CD14-positive monocyte (primary cell): ENCODE results near the gene CADM1. TPM values are rescaled to one million over a fixed set of nuclear protein-coding genes. Genes with fewer than 3 reads are reported as not detected.

Experiments used
- DNase-seq, 3 donors: peaks; one replicate each; pipeline ENCODE4 v3.0.0-alpha.2; 2011 to 2022
- H2AFZ ChIP-seq: 2 replicates; pipeline ENCODE4 v1.6.0; 2012; ENCODE audit warnings: mild to moderate bottlenecking, low read depth, low read length, inconsistent platforms; ENCODE audit not compliant: insufficient read depth, poor library complexity, severe bottlenecking
- H3K27ac ChIP-seq, 2 donors: 1 replicate in 1 of 2; 2 replicates in 1 of 2; pipeline ENCODE4 v1.5.1; 2012 to 2013; ENCODE audit warnings: low read length in 2 of 2, control low read depth in 1 of 2, inconsistent platforms in 1 of 2, low read depth in 1 of 2, mild to moderate bottlenecking in 1 of 2
- H3K27me3 ChIP-seq, 2 donors: one replicate each; pipeline versions ENCODE4 v1.6.0 to v1.6.1; 2011 to 2013; ENCODE audit warnings: low read length in 2 of 2; ENCODE audit not compliant: control insufficient read depth in 2 of 2, insufficient read depth in 2 of 2
- H3K36me3 ChIP-seq, 2 donors: replicated peaks in 1 of 2; 1 replicate in 1 of 2; 2 replicates in 1 of 2; pipeline versions ENCODE4 v1.5.1 to v1.6.1; 2012 to 2013; ENCODE audit warnings: low read length in 2 of 2, control low read depth in 1 of 2, inconsistent platforms in 1 of 2, mild to moderate bottlenecking in 1 of 2; ENCODE audit not compliant: insufficient read depth in 2 of 2, control insufficient read depth in 1 of 2
- H3K4me1 ChIP-seq, 2 donors: 1 replicate in 1 of 2; 2 replicates in 1 of 2; pipeline versions ENCODE4 v1.5.1 to v1.6.1; 2012 to 2013; ENCODE audit warnings: low read length in 2 of 2, control low read depth in 1 of 2, inconsistent platforms in 1 of 2, mild to moderate bottlenecking in 1 of 2, moderate library complexity in 1 of 2; ENCODE audit not compliant: insufficient read depth in 2 of 2, control insufficient read depth in 1 of 2
- H3K4me2 ChIP-seq: replicated peaks from 2 replicates; pipeline ENCODE3; 2012; ENCODE audit warnings: low read length, moderate library complexity, mild to moderate bottlenecking; ENCODE audit not compliant: poor library complexity, severe bottlenecking; ENCODE audit errors: extremely low read depth
- H3K4me3 ChIP-seq, 3 experiments: fragments of 200-600 bp in 1 of 3; sonication (generic) in 1 of 3; replicated peaks in 1 of 3; 1 replicate in 2 of 3; 2 replicates in 1 of 3; pipeline ENCODE4 v1.5.1; 2011 to 2013; ENCODE audit warnings: low read length in 3 of 3, mild to moderate bottlenecking in 3 of 3, control low read depth in 2 of 3, low read depth in 2 of 3, inconsistent platforms in 1 of 3, moderate library complexity in 1 of 3
- H3K79me2 ChIP-seq: 2 replicates; pipeline ENCODE4 v1.6.0; 2012; ENCODE audit warnings: mild to moderate bottlenecking, control low read depth, inconsistent platforms, low read length, moderate library complexity; ENCODE audit not compliant: insufficient read depth
- H3K9ac ChIP-seq: 2 replicates; pipeline ENCODE4 v1.6.0; 2017; ENCODE audit warnings: low read length, mild to moderate bottlenecking; ENCODE audit not compliant: insufficient read depth, poor library complexity, severe bottlenecking
- H3K9me3 ChIP-seq, 2 donors: replicated peaks in 1 of 2; 1 replicate in 1 of 2; 2 replicates in 1 of 2; pipeline versions ENCODE4 v1.5.1 to v1.6.1; 2012 to 2013; ENCODE audit warnings: low read length in 2 of 2, control low read depth in 1 of 2; ENCODE audit not compliant: control insufficient read depth in 1 of 2, insufficient read depth in 1 of 2
- H4K20me1 ChIP-seq: 2 replicates; pipeline ENCODE4 v1.6.0; 2012; ENCODE audit warnings: mild to moderate bottlenecking, low read length, control low read depth, moderate library complexity; ENCODE audit not compliant: insufficient read depth
- H3K27ac Mint-ChIP-seq, 7 donors: one replicate each; pipeline ENCODE4 v1.8.0; 2020; ENCODE audit warnings: mild to moderate bottlenecking in 7 of 7, mixed read lengths in 7 of 7, moderate library complexity in 6 of 7, inconsistent platforms in 2 of 7
- H3K27me3 Mint-ChIP-seq, 3 donors: one replicate each; pipeline ENCODE4 v1.8.0; 2021 to 2022; ENCODE audit warnings: low read depth in 3 of 3, mild to moderate bottlenecking in 3 of 3, mixed read lengths in 3 of 3, moderate library complexity in 3 of 3, inconsistent platforms in 1 of 3
- H3K36me3 Mint-ChIP-seq, 2 donors: one replicate each; pipeline ENCODE4 v1.8.0; 2020; ENCODE audit warnings: mixed read lengths in 2 of 2, inconsistent platforms in 1 of 2, mild to moderate bottlenecking in 1 of 2
- H3K4me1 Mint-ChIP-seq: one replicate; pipeline ENCODE4 v1.8.0; 2020; ENCODE audit warnings: mild to moderate bottlenecking, mixed read lengths
- H3K4me3 Mint-ChIP-seq, 2 donors: one replicate each; pipeline ENCODE4 v1.8.0; 2020; ENCODE audit warnings: mild to moderate bottlenecking in 2 of 2, mixed read lengths in 2 of 2, moderate library complexity in 1 of 2
- H3K9me3 Mint-ChIP-seq, 7 donors: one replicate each; pipeline ENCODE4 v1.8.0; 2020 to 2022; ENCODE audit warnings: mixed read lengths in 7 of 7, mild to moderate bottlenecking in 6 of 7, moderate library complexity in 6 of 7, inconsistent platforms in 2 of 7
- WGBS: methylation state at CpG from one replicate; pipeline ENCODE4 v1.1.5; 2013; ENCODE audit warnings: missing lambda C conversion rate; ENCODE audit not compliant: insufficient coverage; 5-methylcytosine and 5-hydroxymethylcytosine counted together
- intact Hi-C, 2 donors: fragments of 100-400 bp; cut with micrococcal nuclease; formaldehyde crosslinking; loops; one replicate each; pipeline versions ENCODE4 v1.15.0 to v1.15.1; 2023
- polyA plus RNA-seq, 3 donors: library from polyadenylated mRNA; depleted of rRNA in 1 of 3; unstranded in 2 of 3; stranded (reverse) in 1 of 3; fragments of 300-500 nt in 2 of 3; fragments of >200 nt in 1 of 3; fragmentation: Illumina TruSeq in 2 of 3; gene quantifications; 1 replicate in 2 of 3; 2 replicates in 1 of 3; pipeline ENCODE4 v1.2.3, GENCODE V29; 2012 to 2021
- TF ChIP-seq, protein P1 (sequence below): fragments of 200-600 bp; IDR thresholded peaks from one replicate; pipeline ENCODE4 v1.8.0; 2022; ENCODE audit warnings: antibody characterized with exemption, mild to moderate bottlenecking

The CADM1 gene
- polyA plus RNA-seq, 3 donors: not detected

- Mint-ChIP-seq H3K9me3 (no peaks in the 10 kb centered on the region), H3K36me3 (no peaks in the 10 kb centered on the region), H3K4me1 (no peaks in the 10 kb centered on the region), H3K27me3 (no peaks in the 10 kb centered on the region), H3K27ac (no peak overlapping the region), H3K4me3 (no peak overlapping the region)
- no peaks in the 10 kb centered on the region for H3K27me3 ChIP-seq
- H3K9ac ChIP-seq: no peak overlapping the region
- no peaks in the 10 kb centered on the region for H3K4me1 ChIP-seq
- H2AFZ ChIP-seq: no peak overlapping the region
- no peak overlapping the region for H3K27ac ChIP-seq
- H4K20me1 ChIP-seq: no peaks in the 10 kb centered on the region
- no peaks in the 10 kb centered on the region for H3K36me3 ChIP-seq
- intact Hi-C loops: no loop called here
- TF ChIP-seq, protein P1, sequence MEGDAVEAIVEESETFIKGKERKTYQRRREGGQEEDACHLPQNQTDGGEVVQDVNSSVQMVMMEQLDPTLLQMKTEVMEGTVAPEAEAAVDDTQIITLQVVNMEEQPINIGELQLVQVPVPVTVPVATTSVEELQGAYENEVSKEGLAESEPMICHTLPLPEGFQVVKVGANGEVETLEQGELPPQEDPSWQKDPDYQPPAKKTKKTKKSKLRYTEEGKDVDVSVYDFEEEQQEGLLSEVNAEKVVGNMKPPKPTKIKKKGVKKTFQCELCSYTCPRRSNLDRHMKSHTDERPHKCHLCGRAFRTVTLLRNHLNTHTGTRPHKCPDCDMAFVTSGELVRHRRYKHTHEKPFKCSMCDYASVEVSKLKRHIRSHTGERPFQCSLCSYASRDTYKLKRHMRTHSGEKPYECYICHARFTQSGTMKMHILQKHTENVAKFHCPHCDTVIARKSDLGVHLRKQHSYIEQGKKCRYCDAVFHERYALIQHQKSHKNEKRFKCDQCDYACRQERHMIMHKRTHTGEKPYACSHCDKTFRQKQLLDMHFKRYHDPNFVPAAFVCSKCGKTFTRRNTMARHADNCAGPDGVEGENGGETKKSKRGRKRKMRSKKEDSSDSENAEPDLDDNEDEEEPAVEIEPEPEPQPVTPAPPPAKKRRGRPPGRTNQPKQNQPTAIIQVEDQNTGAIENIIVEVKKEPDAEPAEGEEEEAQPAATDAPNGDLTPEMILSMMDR: no peak
- no peaks in the 10 kb centered on the region for H3K9me3 ChIP-seq
- H3K4me3 ChIP-seq: no peak overlapping the region
- 100% methylated on average over 1 of the region's 3 CpGs for WGBS
- DNase-seq: no peak
- no peaks in the 10 kb centered on the region for H3K79me2 ChIP-seq
- H3K4me2 ChIP-seq: no peak overlapping the region
These were observed 192.3 kb downstream of the CADM1 start for GRCh38 chr11:115311949-115312348.

DNA sequence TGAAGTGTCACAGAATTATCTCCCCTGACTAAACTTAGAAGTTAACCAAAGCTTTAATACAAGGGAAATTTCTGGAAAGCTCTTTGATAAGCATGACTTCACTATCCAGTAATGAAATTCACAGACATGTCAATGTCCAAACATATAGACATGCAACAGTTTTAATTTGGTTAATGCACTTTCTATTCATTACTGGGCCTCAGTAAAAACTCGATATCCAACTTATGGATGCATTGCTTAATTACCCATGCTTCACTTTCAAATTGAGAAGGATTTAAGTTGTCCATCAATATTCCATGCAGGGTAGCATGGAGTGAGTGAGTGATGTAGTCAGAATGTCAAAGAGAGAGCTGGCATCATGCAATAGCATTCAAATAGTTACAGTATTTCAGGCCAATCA is 197.5 kb downstream of the CADM1 start:
- Mint-ChIP-seq H3K36me3 (no peaks in the 10 kb centered on the region), H3K9me3 (no peaks in the 10 kb centered on the region), H3K4me1 (no peaks in the 10 kb centered on the region), H3K27ac (no peak overlapping the region), H3K27me3 (peaks cover 0 to 2% (median 0%) of the 10 kb centered on the region in 3 donors), H3K4me3 (no peak overlapping the region)
- Histone ChIP-seq H3K27me3 (no peaks in the 10 kb centered on the region), H3K27ac (no peak overlapping the region), H2AFZ (no peak overlapping the region), H3K4me2 (no peak overlapping the region), H3K4me1 (no peaks in the 10 kb centered on the region), H3K9me3 (no peaks in the 10 kb centered on the region), H3K36me3 (no peaks in the 10 kb centered on the region), H4K20me1 (no peaks in the 10 kb centered on the region), H3K9ac (no peak overlapping the region), H3K4me3 (no peak overlapping the region), H3K79me2 (no peaks in the 10 kb centered on the region)
- TF ChIP-seq, protein P1: no peak
- intact Hi-C loops: no loop called here
- DNase-seq: no peak
- no CpG with 5 or more reads among the region's 1 CpG for WGBS
